HepG2 (cell line): ENCODE results near the gene KCNK17. TPM values are rescaled to one million over a fixed set of nuclear protein-coding genes. Genes with fewer than 3 reads are reported as not detected.

Experiments used
- ATAC-seq: fragments of 200-7000 bp; cut with Tn5 transposase; 3 replicates; pipeline ENCODE4 v1.9.1; 2020; ENCODE audit warnings: mild to moderate bottlenecking, moderate library complexity
- BruUV-seq: library from RNA; stranded (reverse); fragments of 400-500 nt; replicated peaks from 2 replicates; lab custom pipeline; 2021; lab: Mats Ljungman, UMichigan
- CTCF ChIA-PET: fragments of 300-600 bp; formaldehyde crosslinking; extraction: SDS; loops from one replicate; lab custom pipeline; 2021; ENCODE audit warnings: low total read pairs, inconsistent platforms, low intra/inter-chr PET ratio; lab: Yijun Ruan, JAX
- POLR2A ChIA-PET: fragments of 350-600 bp; sonication (Branson Sonifier 250); formaldehyde crosslinking; loops from one replicate; lab custom pipeline; 2020; ENCODE audit warnings: antibody characterized with exemption, inconsistent platforms; lab: Yijun Ruan, JAX
- DNase-seq: peaks from one replicate; pipeline ENCODE4 v3.0.0-alpha.2; 2015; ENCODE audit warnings: low spot score
- FAIRE-seq: peaks from 3 replicates; lab custom pipeline; 2011; peaks lifted over from hg19 to GRCh38; lab: Jason Lieb, UNC
- H2AFZ ChIP-seq: one replicate; pipeline ENCODE4 v1.6.1; 2011; ENCODE audit warnings: low read length, inconsistent platforms
- H3K27ac ChIP-seq: fragments of 300-600 bp; 3 replicates; pipeline ENCODE4 v1.8.0; 2011; ENCODE audit warnings: mixed run types, mild to moderate bottlenecking, mixed read lengths, low read length, inconsistent platforms; ENCODE audit not compliant: insufficient read depth; ENCODE audit errors: extremely low read length
- H3K27me3 ChIP-seq, 2 experiments: fragments of 200-600 bp in 1 of 2; 2 replicates in 1 of 2; 3 replicates in 1 of 2; pipeline versions ENCODE4 v1.6.0 to v1.8.0; 2011; ENCODE audit warnings: low read length in 2 of 2, mild to moderate bottlenecking in 2 of 2, moderate library complexity in 2 of 2, inconsistent platforms in 1 of 2; ENCODE audit not compliant: insufficient read depth in 2 of 2, control insufficient read depth in 1 of 2
- H3K36me3 ChIP-seq, 2 experiments: fragments of 200-600 bp in 1 of 2; replicated peaks in 1 of 2; 2 replicates in 1 of 2; 3 replicates in 1 of 2; pipeline versions ENCODE4 v1.5.1 to v1.8.0; 2011; ENCODE audit warnings: low read length in 2 of 2, inconsistent platforms in 1 of 2; ENCODE audit not compliant: insufficient read depth in 2 of 2, control insufficient read depth in 1 of 2
- H3K4me1 ChIP-seq: 2 replicates; pipeline ENCODE4 v1.5.1; 2012; ENCODE audit warnings: low read length, inconsistent platforms; ENCODE audit not compliant: insufficient read depth
- H3K4me2 ChIP-seq: 2 replicates; pipeline ENCODE4 v1.6.0; 2011; ENCODE audit warnings: low read depth, low read length, inconsistent platforms
- H3K4me3 ChIP-seq, 3 experiments: fragments of 200-600 bp in 1 of 3; sonication (generic), shearing (Covaris generic) in 1 of 3; replicated peaks in 1 of 3; 2 replicates each; pipeline ENCODE4 v1.5.1; 2011 to 2016; ENCODE audit warnings: low read length in 3 of 3, inconsistent platforms in 2 of 3, low read depth in 2 of 3, mild to moderate bottlenecking in 2 of 3, control low read depth in 1 of 3, mixed read lengths in 1 of 3; ENCODE audit not compliant: insufficient read depth in 1 of 3
- H3K79me2 ChIP-seq: one replicate; pipeline ENCODE4 v1.6.1; 2011; ENCODE audit warnings: low read length, inconsistent platforms; ENCODE audit not compliant: insufficient read depth
- H3K9ac ChIP-seq: 2 replicates; pipeline ENCODE4 v1.6.0; 2011; ENCODE audit warnings: mild to moderate bottlenecking, low read depth, low read length, inconsistent platforms; ENCODE audit not compliant: insufficient read depth
- H3K9me3 ChIP-seq: 2 replicates; pipeline ENCODE4 v1.5.1; 2012; ENCODE audit warnings: mild to moderate bottlenecking, low read length
- H4K20me1 ChIP-seq: 2 replicates; pipeline ENCODE4 v1.6.0; 2011; ENCODE audit warnings: inconsistent platforms, mild to moderate bottlenecking, low read length, moderate library complexity; ENCODE audit not compliant: insufficient read depth
- CBFB ChIP-seq: sonication (generic); formaldehyde crosslinking; IDR thresholded peaks from 2 replicates; pipeline ENCODE4 v1.4.0; 2020; ENCODE audit warnings: missing genetic modification reagents
- EHMT2 ChIP-seq: fragments of 200-600 bp; sonication (generic); IDR thresholded peaks from 2 replicates; pipeline ENCODE4 v1.7.0; 2017; ENCODE audit warnings: antibody characterized with exemption, low read depth, low read length, borderline replicate concordance
- NR3C1 ChIP-seq: sonication (generic); formaldehyde crosslinking; IDR thresholded peaks from 2 replicates; pipeline ENCODE4 v1.4.0; 2020; ENCODE audit warnings: missing genetic modification reagents
- YEATS4 ChIP-seq: sonication (generic); formaldehyde crosslinking; IDR thresholded peaks from 2 replicates; pipeline ENCODE4 v1.4.0; 2020; ENCODE audit warnings: missing genetic modification reagents, borderline replicate concordance
- ZNF431 ChIP-seq: sonication (generic); formaldehyde crosslinking; IDR thresholded peaks from 2 replicates; pipeline ENCODE4 v1.9.0; 2022; ENCODE audit warnings: missing genetic modification reagents, low read depth, mild to moderate bottlenecking, borderline replicate concordance
- ZNF569 ChIP-seq: sonication (generic); formaldehyde crosslinking; IDR thresholded peaks from 2 replicates; pipeline ENCODE4 v1.5.0; 2020; ENCODE audit warnings: mild to moderate bottlenecking, missing genetic modification reagents, moderate library complexity, borderline replicate concordance
- WGBS: methylation state at CpG from one replicate; pipeline ENCODE4 v1.1.6; 2017; ENCODE audit warnings: low lambda C conversion rate; 5-methylcytosine and 5-hydroxymethylcytosine counted together
- in situ Hi-C: cut with HindIII; loops from 2 replicates; pipeline ENCODE4 v1.10.0; 2017; ENCODE audit warnings: low pct_unique_long_range_greater_than_20kb; ENCODE audit not compliant: extremely low pct_ligation_motif_present
- intact Hi-C: fragments of 100-400 bp; cut with micrococcal nuclease; formaldehyde crosslinking; loops from one replicate; pipeline ENCODE4 v1.10.0; 2022; ENCODE audit not compliant: unreplicated experiment
- polyA plus RNA-seq, 8 experiments: library from polyadenylated mRNA; depleted of rRNA in 3 of 8; stranded (reverse) in 7 of 8; unstranded in 1 of 8; fragments of >200 nt; fragmentation: Illumina TruSeq in 4 of 8; extraction: Trizol in 4 of 8; gene quantifications; 2 replicates each; pipeline versions ENCODE4 v1.2.1 to v1.2.3, GENCODE V29; 2011 to 2016; ENCODE audit warnings: low read depth in 4 of 8, missing spikeins in 1 of 8, mixed read lengths in 1 of 8; ENCODE audit not compliant: insufficient read depth in 1 of 8
- total RNA-seq, 5 experiments: library from RNA; depleted of rRNA; stranded (reverse); fragments of >200 nt; fragmentation: Illumina TruSeq; extraction: Trizol; gene quantifications; 2 replicates each; pipeline ENCODE4 v1.2.3, GENCODE V29; 2016; ENCODE audit warnings: low read depth in 1 of 5
- TF ChIP-seq, protein P1 (sequence below): IDR thresholded peaks from 2 replicates; pipeline ENCODE4 v1.6.1; 2012; ENCODE audit warnings: inconsistent platforms
- TF ChIP-seq, protein P2 (sequence below), 2 experiments: fragments of 450-650 bp in 1 of 2; sonication (generic) in 1 of 2; formaldehyde crosslinking; IDR thresholded peaks; 2 replicates each; pipeline versions ENCODE4 v1.5.0 to v1.8.0; 2020 to 2022; ENCODE audit warnings: mild to moderate bottlenecking in 1 of 2, missing genetic modification reagents in 1 of 2

Gene KCNK17
- total and polyA plus RNA-seq, 2 of the 13 experiments (the other 11 are each of a cell fraction or from before 2014, with no cell fraction given), result not detected

DNA sequence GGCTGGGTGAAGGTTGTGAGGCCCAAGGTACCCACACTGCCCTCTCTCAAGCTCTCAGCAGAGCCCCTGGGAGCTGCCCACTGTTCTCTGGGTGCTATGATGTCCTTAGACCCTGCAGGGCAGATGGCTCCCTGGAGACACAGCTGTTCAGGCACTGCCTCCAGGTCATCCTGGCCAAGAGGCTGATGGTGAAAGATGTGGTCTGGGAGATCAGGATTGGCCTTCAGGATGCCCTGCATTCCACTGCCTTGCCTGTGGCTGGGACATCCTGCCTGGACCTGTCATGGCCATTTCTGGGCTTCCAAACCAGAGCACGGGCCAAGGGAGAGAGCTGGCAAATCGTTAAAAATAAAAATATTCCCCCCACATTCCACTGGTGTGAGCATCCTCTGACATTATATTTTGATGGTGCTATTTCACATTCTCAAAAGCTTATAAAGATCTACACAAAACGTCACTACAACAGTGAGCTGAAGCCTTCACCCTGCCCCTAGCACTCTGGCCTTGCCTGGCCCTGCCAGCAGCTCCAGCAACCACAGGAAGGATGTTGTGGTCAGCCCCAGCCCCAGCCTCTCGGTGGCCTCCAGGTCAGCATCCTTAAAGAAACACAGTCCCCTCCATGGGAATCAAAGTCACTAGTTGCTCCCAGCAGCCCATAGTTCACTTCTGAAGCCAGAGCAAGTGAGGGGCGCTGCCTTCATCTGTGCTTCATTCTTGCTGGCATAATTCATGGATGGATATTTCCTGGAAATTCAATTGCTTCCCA is 21.7 kb upstream of the KCNK17 start:
- intact Hi-C loops, result no loop called here
- no peak overlapping the region for H2AFZ ChIP-seq
- CTCF ChIA-PET, result no interaction called here
- H3K4me1 ChIP-seq, result no peaks in the 10 kb centered on the region
- POLR2A ChIA-PET, result no interaction called here
- H3K4me2 ChIP-seq, result no peak overlapping the region
- H3K79me2 ChIP-seq, result no peaks in the 10 kb centered on the region
- H3K27ac ChIP-seq, result no peak overlapping the region
- TF ChIP-seq EHMT2 (no peak), ZNF569 (no peak), ZNF431 (CRISPR knock-in tag) (no peak), CBFB (CRISPR knock-in tag) (no peak)
- TF ChIP-seq, protein P1, sequence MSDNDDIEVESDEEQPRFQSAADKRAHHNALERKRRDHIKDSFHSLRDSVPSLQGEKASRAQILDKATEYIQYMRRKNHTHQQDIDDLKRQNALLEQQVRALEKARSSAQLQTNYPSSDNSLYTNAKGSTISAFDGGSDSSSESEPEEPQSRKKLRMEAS, result no peak
- TF ChIP-seq, all 625 proteins: peak for 0
- in situ Hi-C loops, result no loop called here
- Histone ChIP-seq H3K9me3 (no peaks in the 10 kb centered on the region), H3K27me3 (no peaks in the 10 kb centered on the region; a peak in 1 of 5 replicates), H3K36me3 (no peaks in the 10 kb centered on the region), H4K20me1 (no peaks in the 10 kb centered on the region), H3K9ac (no peak overlapping the region), H3K4me3 (no peak overlapping the region)
- 3% methylated on average over 4 of the region's 5 CpGs for WGBS
- DNase-seq (no peak), FAIRE-seq (no peak), ATAC-seq (no peak)
- BruUV-seq, result no TSS peak

DNA sequence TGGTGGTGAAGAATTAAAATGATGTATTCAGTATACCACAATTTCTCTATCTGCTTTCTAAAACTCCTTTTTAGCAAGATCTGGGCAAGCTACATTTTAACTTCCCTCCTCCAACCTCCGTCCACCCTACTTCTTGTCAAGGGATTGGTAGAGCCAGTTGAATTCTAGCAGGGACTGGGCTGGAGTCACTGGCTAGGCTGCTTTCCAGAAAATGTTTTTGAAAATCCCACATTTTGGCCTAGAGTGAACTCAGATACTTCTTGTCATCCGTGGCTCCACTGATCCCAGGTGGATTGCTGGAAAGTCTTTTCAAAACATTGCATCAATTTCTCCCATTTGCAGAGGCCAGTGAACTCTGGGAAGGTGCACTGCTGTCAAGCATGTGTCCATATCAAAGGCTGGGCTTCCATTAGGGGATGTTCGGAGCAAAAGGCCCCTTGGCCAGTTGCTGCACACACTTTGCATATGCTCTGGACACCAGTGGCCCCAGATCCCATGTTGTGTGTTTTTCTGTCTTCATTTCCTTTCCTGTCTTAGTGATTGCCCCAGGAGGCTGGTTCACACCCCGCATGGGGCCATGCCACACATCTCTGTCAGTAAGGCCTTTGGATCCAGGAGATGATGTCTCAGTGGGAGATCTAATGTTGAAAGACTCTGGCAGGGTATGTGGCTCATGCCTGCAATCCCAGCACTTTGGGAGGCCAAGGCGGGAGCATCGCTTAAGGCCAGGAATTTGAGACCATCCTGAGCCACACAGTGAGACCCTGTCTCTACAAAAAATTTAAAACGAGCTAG is 19.6 kb upstream of the KCNK17 start:
- TF ChIP-seq YEATS4 (CRISPR knock-in tag), result no peak
- no peak for TF ChIP-seq NR3C1 (CRISPR knock-in tag)
- TF ChIP-seq, protein P2, sequence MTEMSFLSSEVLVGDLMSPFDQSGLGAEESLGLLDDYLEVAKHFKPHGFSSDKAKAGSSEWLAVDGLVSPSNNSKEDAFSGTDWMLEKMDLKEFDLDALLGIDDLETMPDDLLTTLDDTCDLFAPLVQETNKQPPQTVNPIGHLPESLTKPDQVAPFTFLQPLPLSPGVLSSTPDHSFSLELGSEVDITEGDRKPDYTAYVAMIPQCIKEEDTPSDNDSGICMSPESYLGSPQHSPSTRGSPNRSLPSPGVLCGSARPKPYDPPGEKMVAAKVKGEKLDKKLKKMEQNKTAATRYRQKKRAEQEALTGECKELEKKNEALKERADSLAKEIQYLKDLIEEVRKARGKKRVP (CRISPR knock-in tag; IDR thresholded peaks at IDR 0.05), result no peak
- no peak overlapping the region for H3K4me3 ChIP-seq
- no peak overlapping the region for H3K9ac ChIP-seq
- no TSS peak for BruUV-seq
- no peaks in the 10 kb centered on the region for H3K36me3 ChIP-seq
- no peak overlapping the region for H3K4me2 ChIP-seq
- H2AFZ ChIP-seq, result no peak overlapping the region
- ATAC-seq (no peak), DNase-seq (no peak), FAIRE-seq (no peak)
- CTCF ChIA-PET, result no interaction called here
- H3K27ac ChIP-seq, result no peak overlapping the region
- 21% methylated on average over 7 of the region's 7 CpGs for WGBS
- H3K79me2 ChIP-seq, result no peaks in the 10 kb centered on the region
- H3K9me3 ChIP-seq, result no peaks in the 10 kb centered on the region
- POLR2A ChIA-PET, result no interaction called here
- in situ Hi-C loops, result no loop called here
- no peaks in the 10 kb centered on the region for H3K4me1 ChIP-seq
- H3K27me3 ChIP-seq, result 0 out of 5 replicates have a peak, but pooled peaks cover 0 to 1% of the 10 kb centered on the region in 2 experiments
- H4K20me1 ChIP-seq, result no peaks in the 10 kb centered on the region
- intact Hi-C loops, result no loop called here
